Measurements from ENCODE around the gene BDH1. TPM values are rescaled to one million over a fixed set of nuclear protein-coding genes. Genes with fewer than 3 reads are reported as not detected.

BDH1 gene
- polyA plus RNA-seq, 1 experiment: 6.1 TPM

DNA sequence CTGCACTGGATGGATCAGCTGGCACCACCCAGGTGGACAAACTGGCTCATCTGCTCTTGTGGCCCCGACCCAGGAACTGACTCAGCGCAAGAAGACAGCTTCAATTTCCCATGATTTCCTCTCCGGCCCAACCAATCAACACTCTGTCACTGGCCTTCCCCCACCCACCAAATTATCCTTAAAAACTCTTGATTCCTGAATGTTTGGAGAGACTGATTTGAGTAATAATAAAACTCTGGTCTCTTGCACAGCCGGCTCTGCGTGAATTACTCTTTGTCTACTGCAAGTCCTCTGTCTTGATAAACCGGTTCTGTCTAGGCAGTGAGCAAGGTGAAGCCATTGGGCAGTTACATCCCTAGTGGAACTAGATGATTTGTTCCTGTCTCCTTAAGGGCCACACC is 16.1 kb downstream of the BDH1 start:
- TF ChIP-seq, protein P1, sequence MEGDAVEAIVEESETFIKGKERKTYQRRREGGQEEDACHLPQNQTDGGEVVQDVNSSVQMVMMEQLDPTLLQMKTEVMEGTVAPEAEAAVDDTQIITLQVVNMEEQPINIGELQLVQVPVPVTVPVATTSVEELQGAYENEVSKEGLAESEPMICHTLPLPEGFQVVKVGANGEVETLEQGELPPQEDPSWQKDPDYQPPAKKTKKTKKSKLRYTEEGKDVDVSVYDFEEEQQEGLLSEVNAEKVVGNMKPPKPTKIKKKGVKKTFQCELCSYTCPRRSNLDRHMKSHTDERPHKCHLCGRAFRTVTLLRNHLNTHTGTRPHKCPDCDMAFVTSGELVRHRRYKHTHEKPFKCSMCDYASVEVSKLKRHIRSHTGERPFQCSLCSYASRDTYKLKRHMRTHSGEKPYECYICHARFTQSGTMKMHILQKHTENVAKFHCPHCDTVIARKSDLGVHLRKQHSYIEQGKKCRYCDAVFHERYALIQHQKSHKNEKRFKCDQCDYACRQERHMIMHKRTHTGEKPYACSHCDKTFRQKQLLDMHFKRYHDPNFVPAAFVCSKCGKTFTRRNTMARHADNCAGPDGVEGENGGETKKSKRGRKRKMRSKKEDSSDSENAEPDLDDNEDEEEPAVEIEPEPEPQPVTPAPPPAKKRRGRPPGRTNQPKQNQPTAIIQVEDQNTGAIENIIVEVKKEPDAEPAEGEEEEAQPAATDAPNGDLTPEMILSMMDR (IDR thresholded peaks at IDR 0.05; ENCODE audit: low read depth, low read length): no peak
- no peak for DNase-seq (ENCODE audit: low read depth, low spot score)
- ChIA-PET POLR2A (no interaction called here), CTCF (no interaction called here)
- no peaks in the 10 kb centered on the region; the same call in 1 of the 2 replicates for H3K9me3 ChIP-seq (ENCODE audit: control insufficient read depth, insufficient read depth, low read length)
- no peak overlapping the region for H3K4me3 ChIP-seq (ENCODE audit: low read depth, low read length)
- no peak overlapping the region for H3K27ac ChIP-seq (ENCODE audit: low read depth, low read length)
- no peaks in the 10 kb centered on the region for H3K27me3 ChIP-seq (ENCODE audit: control insufficient read depth, insufficient read depth, low read length)

DNA sequence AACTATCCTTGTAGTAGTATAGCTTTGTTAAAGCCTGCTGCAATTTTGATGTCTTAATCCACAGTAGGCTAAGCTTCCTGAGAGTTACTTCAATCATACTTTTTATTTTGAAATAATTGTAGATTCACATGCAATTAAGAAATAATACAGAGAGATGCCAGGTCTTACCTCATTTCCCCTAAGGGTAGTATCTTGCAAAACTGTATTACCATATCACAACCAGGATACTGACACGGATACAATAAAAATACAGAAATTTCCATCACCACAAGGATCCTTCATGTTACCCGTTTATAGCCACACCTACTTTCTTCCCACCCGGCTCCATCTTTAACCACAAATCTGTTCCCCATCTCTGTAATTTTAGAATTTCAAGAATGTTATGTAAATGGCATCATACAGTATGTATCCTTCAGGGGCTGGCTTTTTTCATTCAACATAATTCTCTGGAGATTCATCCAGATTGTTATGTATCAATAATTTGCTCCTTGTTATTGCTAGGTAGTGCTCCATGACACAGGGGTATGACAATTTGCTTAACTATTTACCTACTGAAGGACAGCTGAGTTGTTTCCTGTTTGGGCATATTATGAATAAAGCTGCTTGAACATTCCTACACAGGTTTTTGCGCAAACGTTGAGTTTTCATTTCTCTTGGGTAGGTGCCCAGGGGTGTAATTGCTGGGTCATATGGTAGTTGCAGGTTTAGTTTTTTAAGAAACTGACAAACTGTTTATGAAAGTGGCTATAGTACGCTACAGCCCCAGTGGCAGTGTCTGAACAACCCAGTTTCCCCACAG is 21.6 kb downstream of the BDH1 start:
- no peak overlapping the region for H3K27ac ChIP-seq (ENCODE audit: low read depth, low read length)
- H3K9me3 ChIP-seq (ENCODE audit: control insufficient read depth, insufficient read depth, low read length): no peaks in the 10 kb centered on the region
- no peak for DNase-seq (ENCODE audit: low read depth, low spot score)
- H3K27me3 ChIP-seq (ENCODE audit: control insufficient read depth, insufficient read depth, low read length): no peaks in the 10 kb centered on the region
- no peak overlapping the region for H3K4me3 ChIP-seq (ENCODE audit: low read depth, low read length)
- ChIA-PET POLR2A (no interaction called here), CTCF (no interaction called here)
- TF ChIP-seq, protein P1 (IDR thresholded peaks at IDR 0.05; ENCODE audit: low read depth, low read length): no peak

DNA sequence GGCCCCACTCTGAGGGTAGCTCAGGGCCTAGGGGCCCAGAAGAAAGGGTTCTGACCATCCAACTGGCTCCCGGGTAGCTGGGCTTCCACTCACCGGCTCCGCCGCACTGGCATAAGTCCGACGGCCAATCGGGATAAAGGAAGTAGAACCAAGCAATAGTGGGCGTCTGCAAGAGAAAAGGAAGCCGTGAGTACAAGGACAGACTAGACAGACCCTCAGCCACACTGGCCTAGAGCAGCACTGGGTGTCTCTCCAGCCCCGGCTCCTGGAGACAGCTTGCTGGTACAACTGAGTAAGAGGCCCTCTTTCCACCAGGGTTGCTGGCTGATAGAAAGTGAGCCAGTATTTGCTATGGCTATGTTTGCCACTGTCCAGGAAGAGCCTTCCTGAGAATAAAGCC is 22.4 kb downstream of the BDH1 start:
- no peak overlapping the region for H3K27ac ChIP-seq (ENCODE audit: low read depth, low read length)
- CTCF ChIA-PET: no interaction called here
- no peak for DNase-seq (ENCODE audit: low read depth, low spot score)
- POLR2A ChIA-PET: no interaction called here
- H3K4me3 ChIP-seq (ENCODE audit: low read depth, low read length): no peak overlapping the region
- TF ChIP-seq, protein P1 (IDR thresholded peaks at IDR 0.05; ENCODE audit: low read depth, low read length): no peak
- H3K27me3 ChIP-seq (ENCODE audit: control insufficient read depth, insufficient read depth, low read length): no peaks in the 10 kb centered on the region
- no peaks in the 10 kb centered on the region for H3K9me3 ChIP-seq (ENCODE audit: control insufficient read depth, insufficient read depth, low read length)

DNA sequence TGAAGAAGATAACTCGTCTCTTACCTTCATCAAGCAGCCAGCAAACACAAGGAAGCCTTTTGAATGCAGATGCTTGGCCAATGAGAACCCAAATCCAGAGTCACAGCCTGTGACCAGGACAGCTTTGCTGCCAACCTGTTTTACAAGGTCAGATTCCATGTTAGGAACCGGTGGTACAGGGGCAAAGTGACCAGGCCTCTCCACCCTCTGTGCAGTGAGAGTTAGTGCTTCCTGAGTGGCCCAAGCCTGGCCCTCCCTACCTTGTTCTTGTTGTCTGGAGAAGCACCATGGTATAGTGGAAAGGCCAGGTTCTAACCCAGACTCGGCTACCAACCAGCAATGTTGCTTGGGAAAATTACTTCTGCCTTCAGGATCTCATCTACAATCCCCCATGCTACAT is 23.4 kb downstream of the BDH1 start:
- Histone ChIP-seq H3K4me3 (ENCODE audit: low read depth, low read length) (no peak overlapping the region), H3K27me3 (ENCODE audit: control insufficient read depth, insufficient read depth, low read length) (no peaks in the 10 kb centered on the region), H3K9me3 (ENCODE audit: control insufficient read depth, insufficient read depth, low read length) (no peaks in the 10 kb centered on the region), H3K27ac (ENCODE audit: low read depth, low read length) (no peak overlapping the region)
- TF ChIP-seq, protein P1 (IDR thresholded peaks at IDR 0.05; ENCODE audit: low read depth, low read length): no peak
- no peak for DNase-seq (ENCODE audit: low read depth, low spot score)
- ChIA-PET CTCF (no interaction called here), POLR2A (no interaction called here)

DNA sequence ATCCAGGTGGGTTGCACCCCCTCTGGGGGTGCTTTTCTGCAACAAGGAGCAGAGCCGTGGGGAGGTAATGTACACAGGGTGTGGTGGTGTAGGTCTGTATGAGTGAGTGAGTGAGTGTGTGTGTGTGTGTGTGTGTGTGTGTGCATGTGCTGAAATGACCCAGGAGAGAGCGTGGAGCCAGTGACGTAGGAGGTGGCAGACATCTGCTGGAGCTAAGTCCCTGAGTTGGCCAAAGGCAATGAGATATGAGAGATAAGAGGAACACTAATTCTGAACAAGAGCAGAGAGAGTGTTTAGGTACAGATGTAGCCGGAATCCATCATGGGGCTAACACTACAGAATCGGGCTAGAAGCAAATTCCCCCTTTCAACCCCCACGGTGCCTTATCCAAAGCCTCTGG is 27.6 kb downstream of the BDH1 start:
- ChIA-PET POLR2A (no interaction called here), CTCF (no interaction called here)
- Histone ChIP-seq H3K9me3 (ENCODE audit: control insufficient read depth, insufficient read depth, low read length) (no peaks in the 10 kb centered on the region), H3K4me3 (ENCODE audit: low read depth, low read length) (no peak overlapping the region), H3K27me3 (ENCODE audit: control insufficient read depth, insufficient read depth, low read length) (no peaks in the 10 kb centered on the region), H3K27ac (ENCODE audit: low read depth, low read length) (no peak overlapping the region)
- no peak for DNase-seq (ENCODE audit: low read depth, low spot score)
- TF ChIP-seq, protein P1 (IDR thresholded peaks at IDR 0.05; ENCODE audit: low read depth, low read length): no peak
